H1 (cell line): ENCODE results near the gene THOC5. TPM values are rescaled to one million over a fixed set of nuclear protein-coding genes. Genes with fewer than 3 reads are reported as not detected.

ENCODE experiments used
- CTCF ChIA-PET: fragments of 300-600 bp; sonication (Branson Sonifier 250); formaldehyde crosslinking; loops from one replicate; lab custom pipeline; 2021; ENCODE audit not compliant: partially characterized antibody; lab: Charles Lee
- POLR2A ChIA-PET: fragments of 300-600 bp; sonication (Branson Sonifier 250); formaldehyde crosslinking; loops from one replicate; lab custom pipeline; 2021; ENCODE audit warnings: inconsistent platforms; ENCODE audit not compliant: partially characterized antibody; lab: Charles Lee
- DNase-seq, 2 experiments: peaks; one replicate each; pipeline versions ENCODE4 v3.0.0 to v3.0.0-alpha.2; 2010 to 2022; ENCODE audit warnings: low spot score in 2 of 2, low read depth in 1 of 2, mixed read lengths in 1 of 2
- FAIRE-seq: peaks from 2 replicates; lab custom pipeline; 2011; peaks lifted over from hg19 to GRCh38; lab: Jason Lieb, UNC
- H2AFZ ChIP-seq: 2 replicates; pipeline ENCODE4 v1.8.1; 2012; ENCODE audit warnings: low read length, inconsistent platforms
- H2AK5ac ChIP-seq: 2 replicates; pipeline ENCODE4 v1.6.1; 2013; ENCODE audit warnings: low read depth, low read length
- H2BK120ac ChIP-seq: replicated peaks from 2 replicates; pipeline ENCODE3; 2013; ENCODE audit warnings: low read depth, low read length, inconsistent platforms
- H2BK12ac ChIP-seq: 2 replicates; pipeline ENCODE4 v1.6.1; 2013; ENCODE audit warnings: low read depth, low read length
- H2BK15ac ChIP-seq: 2 replicates; pipeline ENCODE4 v1.6.1; 2013; ENCODE audit warnings: low read length
- H2BK20ac ChIP-seq: 2 replicates; pipeline ENCODE4 v1.6.1; 2013; ENCODE audit warnings: low read length
- H2BK5ac ChIP-seq: 2 replicates; pipeline ENCODE4 v1.6.1; 2013; ENCODE audit warnings: low read depth, low read length
- H3K14ac ChIP-seq: 2 replicates; pipeline ENCODE4 v1.6.1; 2013; ENCODE audit warnings: inconsistent platforms; ENCODE audit not compliant: insufficient read length
- H3K18ac ChIP-seq: 2 replicates; pipeline ENCODE4 v1.6.1; 2013; ENCODE audit warnings: low read length; ENCODE audit errors: extremely low read depth
- H3K23ac ChIP-seq: 2 replicates; pipeline ENCODE4 v1.6.1; 2013; ENCODE audit warnings: inconsistent platforms; ENCODE audit not compliant: insufficient read length
- H3K23me2 ChIP-seq: 2 replicates; pipeline ENCODE4 v1.6.1; 2013; ENCODE audit warnings: low read depth, low read length
- H3K27ac ChIP-seq: 2 replicates; pipeline ENCODE4 v1.6.1; 2011; ENCODE audit warnings: low read depth, low read length, inconsistent platforms
- H3K27me3 ChIP-seq, 4 experiments: replicated peaks in 1 of 4; 1 replicate in 1 of 4; 2 replicates in 3 of 4; pipeline versions ENCODE4 v1.6.1 to v1.8.1; 2011 to 2013; ENCODE audit warnings: low read length in 3 of 4, mild to moderate bottlenecking in 3 of 4, inconsistent platforms in 2 of 4, mixed read lengths in 2 of 4, moderate library complexity in 1 of 4; ENCODE audit not compliant: control insufficient read depth in 3 of 4, insufficient read depth in 3 of 4; ENCODE audit errors: extremely low read depth in 1 of 4
- H3K36me3 ChIP-seq, 4 experiments: 2 replicates each; pipeline versions ENCODE4 v1.6.1 to v1.8.1; 2011 to 2013; ENCODE audit warnings: mild to moderate bottlenecking in 4 of 4, low read length in 3 of 4, moderate library complexity in 2 of 4, control low read depth in 1 of 4, inconsistent platforms in 1 of 4; ENCODE audit not compliant: insufficient read depth in 4 of 4, control insufficient read depth in 2 of 4
- H3K4ac ChIP-seq: replicated peaks from 2 replicates; pipeline ENCODE3; 2013; ENCODE audit warnings: low read length, low read depth, mixed read lengths, inconsistent platforms; ENCODE audit not compliant: insufficient read length
- H3K4me1 ChIP-seq, 4 experiments: replicated peaks in 1 of 4; 1 replicate in 1 of 4; 2 replicates in 3 of 4; pipeline versions ENCODE4 v1.6.1 to v1.8.1; 2011 to 2013; ENCODE audit warnings: low read length in 3 of 4, inconsistent platforms in 2 of 4, mixed read lengths in 1 of 4; ENCODE audit not compliant: insufficient read depth in 4 of 4, control insufficient read depth in 3 of 4
- H3K4me2 ChIP-seq, 2 experiments: 2 replicates each; pipeline versions ENCODE4 v1.6.1 to v1.8.1; 2011 to 2013; ENCODE audit warnings: low read depth in 2 of 2, low read length in 2 of 2, control low read depth in 1 of 2, inconsistent platforms in 1 of 2, mild to moderate bottlenecking in 1 of 2; ENCODE audit not compliant: insufficient read depth in 1 of 2
- H3K4me3 ChIP-seq, 4 experiments: fragments of 200-600, 300-600 bp in 1 of 4; sonication (generic), shearing (Covaris generic), sonication (Bioruptor Twin) in 1 of 4; 2 replicates each; pipeline versions ENCODE4 v1.5.1 to v1.8.1; 2011 to 2016; ENCODE audit warnings: low read length in 4 of 4, low read depth in 3 of 4, control low read depth in 2 of 4, inconsistent platforms in 2 of 4, mild to moderate bottlenecking in 2 of 4, mixed read lengths in 1 of 4, moderate library complexity in 1 of 4; ENCODE audit not compliant: insufficient read depth in 2 of 4; ENCODE audit errors: extremely low read depth in 1 of 4
- H3K56ac ChIP-seq: replicated peaks from 2 replicates; pipeline ENCODE3; 2013; ENCODE audit warnings: low read depth, mild to moderate bottlenecking, mixed read lengths, low read length, inconsistent platforms; ENCODE audit not compliant: insufficient read length
- H3K79me1 ChIP-seq: 2 replicates; pipeline ENCODE4 v1.6.1; 2013; ENCODE audit warnings: low read depth, low read length, control low read depth
- H3K79me2 ChIP-seq, 2 experiments: 2 replicates each; pipeline versions ENCODE4 v1.6.1 to v1.8.1; 2012 to 2013; ENCODE audit warnings: low read length in 2 of 2, mild to moderate bottlenecking in 2 of 2, inconsistent platforms in 1 of 2; ENCODE audit not compliant: insufficient read depth in 2 of 2, control insufficient read depth in 1 of 2
- H3K9ac ChIP-seq, 4 experiments: replicated peaks in 1 of 4; 1 replicate in 1 of 4; 2 replicates in 3 of 4; pipeline versions ENCODE4 v1.6.1 to v1.8.1; 2011 to 2013; ENCODE audit warnings: low read depth in 3 of 4, low read length in 3 of 4, control low read depth in 2 of 4, mild to moderate bottlenecking in 2 of 4, moderate library complexity in 2 of 4, inconsistent platforms in 1 of 4; ENCODE audit errors: extremely low read depth in 1 of 4
- H3K9me3 ChIP-seq, 2 experiments: 2 replicates each; pipeline versions ENCODE4 v1.6.1 to v1.8.1; 2012 to 2013; ENCODE audit warnings: mild to moderate bottlenecking in 2 of 2, moderate library complexity in 2 of 2, control low read depth in 1 of 2, inconsistent platforms in 1 of 2, low read depth in 1 of 2, low read length in 1 of 2, mixed read lengths in 1 of 2; ENCODE audit not compliant: insufficient read depth in 2 of 2
- H4K20me1 ChIP-seq, 2 experiments: replicated peaks in 1 of 2; 2 replicates each; pipeline versions ENCODE3 to v1.8.1; 2011 to 2013; ENCODE audit warnings: inconsistent platforms in 2 of 2, low read length in 2 of 2, mild to moderate bottlenecking in 1 of 2; ENCODE audit not compliant: insufficient read depth in 2 of 2, control insufficient read depth in 1 of 2
- H4K5ac ChIP-seq: 2 replicates; pipeline ENCODE4 v1.6.1; 2013; ENCODE audit warnings: low read length, low read depth, mixed read lengths, inconsistent platforms; ENCODE audit not compliant: insufficient read length
- H4K8ac ChIP-seq: 2 replicates; pipeline ENCODE4 v1.8.0; 2013; ENCODE audit warnings: mild to moderate bottlenecking, moderate library complexity, low read length, inconsistent platforms; ENCODE audit not compliant: insufficient read depth; ENCODE audit errors: extremely low read depth
- H4K91ac ChIP-seq: replicated peaks from 2 replicates; pipeline ENCODE3; 2013; ENCODE audit warnings: low read length, mixed read lengths, inconsistent platforms; ENCODE audit not compliant: insufficient read length
- WGBS, 2 experiments: shearing (Covaris generic) in 1 of 2; methylation state at CpG; one replicate each; pipeline versions ENCODE4 v1.1.6 to v1.1.7; 2013 to 2015; ENCODE audit warnings: low lambda C conversion rate in 2 of 2, mixed read lengths in 2 of 2, inconsistent platforms in 1 of 2, low coverage in 1 of 2, missing lambda C conversion rate in 1 of 2; ENCODE audit not compliant: insufficient replicate concordance in 2 of 2, insufficient coverage in 1 of 2, insufficient read length in 1 of 2; ENCODE audit errors: extremely low coverage in 1 of 2, missing lambda C conversion rate in 1 of 2; 5-methylcytosine and 5-hydroxymethylcytosine counted together
- polyA plus RNA-seq, 7 experiments: library from polyadenylated mRNA; depleted of rRNA in 3 of 7; stranded (reverse) in 5 of 7; unstranded in 2 of 7; fragments of >200 nt in 5 of 7; fragments of 200-250 nt in 2 of 7; gene quantifications; 1 replicate in 5 of 7; 2 replicates in 1 of 7; 4 replicates in 1 of 7; pipeline versions ENCODE4 v1.2.1 to v1.2.3, GENCODE V29; 2011 to 2013; ENCODE audit warnings: missing spikeins in 2 of 7, mixed read lengths in 2 of 7
- total RNA-seq: library from RNA; stranded (reverse); fragmentation: NEBNext Ultra II Directional; extraction: Animal tissue kit (Norgen Biotek cat#: 25700); gene quantifications from 2 replicates; pipeline ENCODE4 v1.2.1, GENCODE V29; 2021

The THOC5 gene
- total and polyA plus RNA-seq, 2 of the 8 experiments (the other 6 are each of a cell fraction or from before 2014, with no cell fraction given), result 27.7 to 65.7 TPM

- peaks cover 0 to 13% (median 1%) of the 10 kb centered on the region in 4 experiments; a peak in 1 of 8 replicates for H3K36me3 ChIP-seq
- peaks cover 0 to 11% of the 10 kb centered on the region in 2 experiments; a peak in 2 of 4 replicates for H3K79me2 ChIP-seq
- peaks cover 7% of the 10 kb centered on the region for H3K23me2 ChIP-seq
- ChIA-PET POLR2A (interaction anchor here (1.0 to 2.2 kb wide), 7 partner anchors 8 to 121 kb away, joined by 3 to 20 read pairs (median 5); partner anchors contain the start of gene THOC5), CTCF (no interaction called here)
- peaks cover 8% of the 10 kb centered on the region for H3K79me1 ChIP-seq
- no peak overlapping the region for H4K8ac ChIP-seq
- no peak overlapping the region for H2BK120ac ChIP-seq
- H3K27me3 ChIP-seq, result no peaks in the 10 kb centered on the region
- WGBS, 2 experiments, result 88% methylated on average over 10 of the region's 10 CpGs; no CpG with 5 or more reads in 1 of the 2 experiments
- FAIRE-seq, result no peak
- no peak overlapping the region for H2BK12ac ChIP-seq
- H4K5ac ChIP-seq, result no peak overlapping the region
- H3K27ac ChIP-seq, result no peak overlapping the region
- no peak overlapping the region for H2AK5ac ChIP-seq
- no peak overlapping the region for H3K18ac ChIP-seq
- H3K14ac ChIP-seq, result no peak overlapping the region
- no peak overlapping the region for H3K4me3 ChIP-seq
- H2BK15ac ChIP-seq, result no peak overlapping the region
- no peak overlapping the region for H2BK20ac ChIP-seq
- no peak overlapping the region for H3K4me2 ChIP-seq
- peaks cover 0 to 13% (median 9%) of the 10 kb centered on the region in 4 experiments; a peak in 6 of 7 replicates for H3K4me1 ChIP-seq
- no peaks in the 10 kb centered on the region for H3K9me3 ChIP-seq
- H2AFZ ChIP-seq, result no peak overlapping the region
- no peak overlapping the region for H3K23ac ChIP-seq
- no peak overlapping the region for H2BK5ac ChIP-seq
- H3K4ac ChIP-seq, result no peak overlapping the region
- no peak overlapping the region for H3K9ac ChIP-seq
- no peaks in the 10 kb centered on the region for H4K20me1 ChIP-seq
- DNase-seq, result no peak
- H3K56ac ChIP-seq, result no peak overlapping the region
- no peak overlapping the region for H4K91ac ChIP-seq
Measured at GRCh38 chr22:29578462-29579200, 25.1 kb upstream of the THOC5 start.
